H9 (cell line): ENCODE data around the gene CENPVL3. TPM values are rescaled to one million over a fixed set of nuclear protein-coding genes. Genes with fewer than 3 reads are reported as not detected.

Experiments
- DNase-seq: peaks from one replicate; pipeline ENCODE4 v3.0.0-alpha.2; 2017
- H2AFZ ChIP-seq: one replicate; pipeline ENCODE4 v1.6.1; 2013; ENCODE audit warnings: mild to moderate bottlenecking, low read length, control low read depth, moderate library complexity
- H2AK5ac ChIP-seq: 2 replicates; pipeline ENCODE4 v1.6.1; 2013; ENCODE audit warnings: low read length, control low read depth, mixed read lengths; ENCODE audit not compliant: insufficient read length
- H2BK120ac ChIP-seq: one replicate; pipeline ENCODE4 v1.6.1; 2013; ENCODE audit warnings: low read depth, mild to moderate bottlenecking, low read length, control low read depth, inconsistent platforms; ENCODE audit not compliant: poor library complexity, severe bottlenecking
- H2BK12ac ChIP-seq: 2 replicates; pipeline ENCODE4 v1.6.1; 2013; ENCODE audit warnings: low read length, control low read depth, mixed read lengths, low read depth; ENCODE audit not compliant: insufficient read length
- H2BK15ac ChIP-seq: 2 replicates; pipeline ENCODE4 v1.6.1; 2013; ENCODE audit warnings: low read depth, low read length, control low read depth
- H2BK20ac ChIP-seq: one replicate; pipeline ENCODE4 v1.6.1; 2013; ENCODE audit warnings: low read depth, mild to moderate bottlenecking, low read length, control low read depth, inconsistent platforms; ENCODE audit not compliant: poor library complexity, severe bottlenecking
- H2BK5ac ChIP-seq: 2 replicates; pipeline ENCODE4 v1.6.1; 2013; ENCODE audit warnings: low read length, control low read depth, mixed read lengths; ENCODE audit not compliant: insufficient read length
- H3K14ac ChIP-seq: 2 replicates; pipeline ENCODE4 v1.6.1; 2013; ENCODE audit warnings: low read length, control low read depth; ENCODE audit not compliant: insufficient read depth
- H3K18ac ChIP-seq: 2 replicates; pipeline ENCODE4 v1.6.1; 2013; ENCODE audit warnings: low read depth, mild to moderate bottlenecking, mixed read lengths, low read length, control low read depth; ENCODE audit not compliant: insufficient read length
- H3K23ac ChIP-seq: 2 replicates; pipeline ENCODE4 v1.6.1; 2013; ENCODE audit warnings: low read length, control low read depth, mixed read lengths, low read depth; ENCODE audit not compliant: insufficient read length
- H3K23me2 ChIP-seq: 2 replicates; pipeline ENCODE4 v1.6.1; 2013; ENCODE audit warnings: low read depth, mild to moderate bottlenecking, mixed read lengths, low read length, control low read depth; ENCODE audit not compliant: insufficient read length, poor library complexity, severe bottlenecking
- H3K27ac ChIP-seq: 2 replicates; pipeline ENCODE4 v1.5.1; 2013; ENCODE audit warnings: low read length, control low read depth, mixed read lengths, low read depth; ENCODE audit not compliant: insufficient read length
- H3K27me3 ChIP-seq: 2 replicates; pipeline ENCODE4 v1.6.1; 2013; ENCODE audit warnings: low read length, control low read depth, inconsistent platforms; ENCODE audit not compliant: insufficient read depth
- H3K4ac ChIP-seq: 2 replicates; pipeline ENCODE4 v1.6.1; 2013; ENCODE audit warnings: low read depth, mild to moderate bottlenecking, control low read depth, inconsistent platforms, low read length, moderate library complexity
- H3K4me1 ChIP-seq: 2 replicates; pipeline ENCODE4 v1.6.1; 2013; ENCODE audit warnings: low read length, control low read depth, inconsistent platforms; ENCODE audit not compliant: insufficient read depth
- H3K4me2 ChIP-seq: 2 replicates; pipeline ENCODE4 v1.6.1; 2013; ENCODE audit warnings: low read length, control low read depth, mixed read lengths; ENCODE audit not compliant: insufficient read length, insufficient read depth
- H3K56ac ChIP-seq: 2 replicates; pipeline ENCODE4 v1.6.1; 2013; ENCODE audit warnings: low read depth, mild to moderate bottlenecking, mixed read lengths, low read length, control low read depth; ENCODE audit not compliant: insufficient read length
- H3K79me1 ChIP-seq: 2 replicates; pipeline ENCODE4 v1.6.1; 2013; ENCODE audit warnings: low read depth, mild to moderate bottlenecking, moderate library complexity, low read length, control low read depth, inconsistent platforms; ENCODE audit not compliant: insufficient read depth, poor library complexity, severe bottlenecking
- H3K79me2 ChIP-seq: 2 replicates; pipeline ENCODE4 v1.6.1; 2013; ENCODE audit warnings: low read length, control low read depth, inconsistent platforms; ENCODE audit not compliant: insufficient read depth
- H3K9ac ChIP-seq: 2 replicates; pipeline ENCODE4 v1.6.1; 2013; ENCODE audit warnings: low read length, control low read depth, mixed read lengths; ENCODE audit not compliant: insufficient read length; ENCODE audit errors: extremely low read depth
- H3K9me3 ChIP-seq: one replicate; pipeline ENCODE4 v1.6.1; 2013; ENCODE audit warnings: low read depth, low read length, inconsistent platforms; ENCODE audit not compliant: control insufficient read depth
- H3T11ph ChIP-seq: one replicate; pipeline ENCODE4 v1.6.1; 2013; ENCODE audit warnings: mild to moderate bottlenecking, low read length, control low read depth, inconsistent platforms
- H4K20me1 ChIP-seq: one replicate; pipeline ENCODE4 v1.6.1; 2013; ENCODE audit not compliant: control insufficient read depth, insufficient read length, insufficient read depth
- H4K5ac ChIP-seq: 2 replicates; pipeline ENCODE4 v1.6.1; 2013; ENCODE audit warnings: low read depth, mild to moderate bottlenecking, mixed read lengths, low read length, control low read depth; ENCODE audit not compliant: insufficient read length
- H4K8ac ChIP-seq: replicated peaks from 2 replicates; pipeline ENCODE4 v1.6.1; 2013; ENCODE audit warnings: low read length, control low read depth, mixed read lengths, low read depth; ENCODE audit not compliant: insufficient read length
- H4K91ac ChIP-seq: 2 replicates; pipeline ENCODE4 v1.6.1; 2013; ENCODE audit warnings: low read depth, mild to moderate bottlenecking, moderate library complexity, mixed read lengths, low read length, control low read depth; ENCODE audit not compliant: insufficient read length
- H3K27ac Mint-ChIP-seq, 3 experiments: 2 replicates in 2 of 3; 3 replicates in 1 of 3; pipeline ENCODE4 v1.8.0; 2020 to 2021; ENCODE audit warnings: mixed read lengths in 3 of 3, mild to moderate bottlenecking in 1 of 3, moderate library complexity in 1 of 3
- H3K27me3 Mint-ChIP-seq: 2 replicates; pipeline ENCODE4 v1.8.0; 2021; ENCODE audit warnings: low read depth, mild to moderate bottlenecking, moderate library complexity, mixed read lengths
- H3K36me3 Mint-ChIP-seq, 3 experiments: 2 replicates in 2 of 3; 3 replicates in 1 of 3; pipeline ENCODE4 v1.8.0; 2020 to 2021; ENCODE audit warnings: low read depth in 3 of 3, mixed read lengths in 3 of 3; ENCODE audit not compliant: insufficient read depth in 1 of 3
- H3K4me1 Mint-ChIP-seq, 2 experiments: 2 replicates each; pipeline ENCODE4 v1.8.0; 2020; ENCODE audit warnings: mixed read lengths in 2 of 2
- H3K4me3 Mint-ChIP-seq, 2 experiments: 2 replicates in 1 of 2; 3 replicates in 1 of 2; pipeline ENCODE4 v1.8.0; 2020 to 2021; ENCODE audit warnings: mild to moderate bottlenecking in 2 of 2, mixed read lengths in 2 of 2, moderate library complexity in 1 of 2
- H3K9me3 Mint-ChIP-seq, 2 experiments: 2 replicates in 1 of 2; 3 replicates in 1 of 2; pipeline ENCODE4 v1.8.0; 2020; ENCODE audit warnings: mild to moderate bottlenecking in 2 of 2, mixed read lengths in 2 of 2, moderate library complexity in 1 of 2
- CTCF ChIP-seq: fragments of 200-600 bp; sonication (generic); conservative IDR thresholded peaks from 3 replicates; pipeline ENCODE4 v1.8.0; 2021; ENCODE audit warnings: antibody characterized with exemption, mild to moderate bottlenecking
- WGBS: extraction: QIAGEN DNeasy Blood & Tissue Kit; methylation state at CpG from one replicate; pipeline ENCODE4 v1.1.7; 2013; ENCODE audit warnings: missing lambda C conversion rate, low lambda C conversion rate, mixed read lengths; ENCODE audit not compliant: insufficient read length; ENCODE audit errors: extremely low coverage; 5-methylcytosine and 5-hydroxymethylcytosine counted together
- total RNA-seq: library from RNA; stranded (reverse); gene quantifications from 2 replicates; pipeline ENCODE4 v1.2.1, GENCODE V29; 2021

The CENPVL3 gene
- total RNA-seq, 1 experiment from 2014 or later = 3.3 TPM

- H3K9me3 ChIP-seq = no peaks in the 10 kb centered on the region
- H3K36me3 Mint-ChIP-seq = no peaks in the 10 kb centered on the region
- no peaks in the 10 kb centered on the region for H3K23me2 ChIP-seq
Measured at GRCh38 chrX:51665981-51666380, 47.3 kb upstream of the CENPVL3 start.

More at GRCh38 chrX:51665981-51666380, 47.3 kb upstream of the CENPVL3 start:
- DNase-seq = no peak
- H3K27ac Mint-ChIP-seq = no peak overlapping the region
- Histone ChIP-seq H3K9ac (no peak overlapping the region), H2BK15ac (no peak overlapping the region), H3K27ac (no peak overlapping the region), H3K27me3 (no peaks in the 10 kb centered on the region), H4K91ac (no peak overlapping the region), H3K56ac (no peak overlapping the region), H4K5ac (no peak overlapping the region), H2AFZ (no peak overlapping the region), H2BK120ac (no peak overlapping the region), H2BK12ac (no peak overlapping the region), H3K23ac (no peak overlapping the region), H2AK5ac (no peak overlapping the region), H3K4me2 (no peak overlapping the region), H3K79me1 (no peaks in the 10 kb centered on the region), H3K4ac (no peak overlapping the region), H3K18ac (no peak overlapping the region), H3K4me1 (no peaks in the 10 kb centered on the region), H4K8ac (no peak overlapping the region), H2BK20ac (no peak overlapping the region), H2BK5ac (no peak overlapping the region), H3K14ac (no peak overlapping the region), H4K20me1 (no peaks in the 10 kb centered on the region), H3T11ph (no peak overlapping the region), H3K79me2 (no peaks in the 10 kb centered on the region)
- WGBS = no CpG with 5 or more reads among the region's 5 CpGs
- peaks cover 44 to 54% of the 10 kb centered on the region in 2 experiments for H3K9me3 Mint-ChIP-seq
- no peak overlapping the region for H3K4me3 Mint-ChIP-seq
- H3K4me1 Mint-ChIP-seq = no peaks in the 10 kb centered on the region
- TF ChIP-seq CTCF = no peak
- peaks cover 7% of the 10 kb centered on the region; the same call in 1 of the 2 replicates for H3K27me3 Mint-ChIP-seq
